ENCODE data around the gene CORO6.

GRCh38 chr17:29595107-29595942, 27.4 kb downstream of the CORO6 start:
- TF ChIP-seq, protein P1, sequence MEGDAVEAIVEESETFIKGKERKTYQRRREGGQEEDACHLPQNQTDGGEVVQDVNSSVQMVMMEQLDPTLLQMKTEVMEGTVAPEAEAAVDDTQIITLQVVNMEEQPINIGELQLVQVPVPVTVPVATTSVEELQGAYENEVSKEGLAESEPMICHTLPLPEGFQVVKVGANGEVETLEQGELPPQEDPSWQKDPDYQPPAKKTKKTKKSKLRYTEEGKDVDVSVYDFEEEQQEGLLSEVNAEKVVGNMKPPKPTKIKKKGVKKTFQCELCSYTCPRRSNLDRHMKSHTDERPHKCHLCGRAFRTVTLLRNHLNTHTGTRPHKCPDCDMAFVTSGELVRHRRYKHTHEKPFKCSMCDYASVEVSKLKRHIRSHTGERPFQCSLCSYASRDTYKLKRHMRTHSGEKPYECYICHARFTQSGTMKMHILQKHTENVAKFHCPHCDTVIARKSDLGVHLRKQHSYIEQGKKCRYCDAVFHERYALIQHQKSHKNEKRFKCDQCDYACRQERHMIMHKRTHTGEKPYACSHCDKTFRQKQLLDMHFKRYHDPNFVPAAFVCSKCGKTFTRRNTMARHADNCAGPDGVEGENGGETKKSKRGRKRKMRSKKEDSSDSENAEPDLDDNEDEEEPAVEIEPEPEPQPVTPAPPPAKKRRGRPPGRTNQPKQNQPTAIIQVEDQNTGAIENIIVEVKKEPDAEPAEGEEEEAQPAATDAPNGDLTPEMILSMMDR (IDR thresholded peaks at IDR 0.05): no peak
- no peak for TF ChIP-seq EP300 (IDR thresholded peaks at IDR 0.05)
- TF ChIP-seq POLR2A (IDR thresholded peaks at IDR 0.05): no peak
